Retinal pigment epithelial cell (primary cell): Measurements from ENCODE around the gene BDH1.

Source experiments
- DNase-seq: peaks from one replicate; pipeline ENCODE4 v3.0.0-alpha.2; 2010; ENCODE audit warnings: low read depth
- H3K4me3 ChIP-seq: 2 replicates; pipeline ENCODE4 v1.5.1; 2011; ENCODE audit warnings: mild to moderate bottlenecking, low read length, control low read depth, moderate library complexity
- TF ChIP-seq, protein P1 (sequence below): conservative IDR thresholded peaks from 2 replicates; pipeline ENCODE4 v1.5.1; 2011; ENCODE audit warnings: low read depth, low read length, control low read depth, inconsistent platforms

The BDH1 gene

DNA sequence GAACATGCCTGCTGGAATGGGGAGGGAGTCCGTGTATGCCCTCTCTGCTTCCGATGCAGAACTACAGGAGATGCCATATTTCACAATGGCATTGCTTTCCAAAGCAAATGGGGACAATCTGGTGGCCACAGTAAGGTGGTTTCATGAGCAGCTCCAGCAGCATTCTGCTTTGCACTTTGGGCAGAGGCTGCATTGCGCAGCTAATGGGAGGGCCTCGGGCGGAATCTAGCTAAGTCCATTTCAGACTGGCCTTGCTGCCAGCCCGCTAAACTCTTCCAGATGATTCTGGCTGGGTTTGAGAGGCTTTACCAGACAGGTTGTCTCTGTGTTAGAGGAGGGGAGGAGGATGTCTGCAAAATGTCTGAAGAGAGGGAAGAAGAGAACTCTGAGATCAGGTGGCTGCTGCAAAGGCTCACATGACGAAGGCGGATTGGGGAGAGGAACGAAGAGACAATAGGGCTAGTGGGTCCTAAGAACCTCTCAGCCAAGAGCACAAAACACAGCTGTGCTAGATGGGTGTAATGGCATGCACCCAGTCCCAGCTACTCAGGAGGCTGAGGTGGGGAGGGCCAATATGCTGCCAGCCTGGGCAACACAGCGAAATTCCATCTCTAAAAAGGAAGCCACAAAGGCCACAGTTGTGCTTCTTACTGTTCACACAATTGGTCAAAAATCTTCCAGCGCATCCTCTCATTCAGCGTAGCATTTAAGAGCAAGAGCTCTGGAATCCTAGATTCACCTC is 63.7 kb downstream of the BDH1 start:
- no peak overlapping the region for H3K4me3 ChIP-seq
- DNase-seq, result no peak
- TF ChIP-seq, protein P1, sequence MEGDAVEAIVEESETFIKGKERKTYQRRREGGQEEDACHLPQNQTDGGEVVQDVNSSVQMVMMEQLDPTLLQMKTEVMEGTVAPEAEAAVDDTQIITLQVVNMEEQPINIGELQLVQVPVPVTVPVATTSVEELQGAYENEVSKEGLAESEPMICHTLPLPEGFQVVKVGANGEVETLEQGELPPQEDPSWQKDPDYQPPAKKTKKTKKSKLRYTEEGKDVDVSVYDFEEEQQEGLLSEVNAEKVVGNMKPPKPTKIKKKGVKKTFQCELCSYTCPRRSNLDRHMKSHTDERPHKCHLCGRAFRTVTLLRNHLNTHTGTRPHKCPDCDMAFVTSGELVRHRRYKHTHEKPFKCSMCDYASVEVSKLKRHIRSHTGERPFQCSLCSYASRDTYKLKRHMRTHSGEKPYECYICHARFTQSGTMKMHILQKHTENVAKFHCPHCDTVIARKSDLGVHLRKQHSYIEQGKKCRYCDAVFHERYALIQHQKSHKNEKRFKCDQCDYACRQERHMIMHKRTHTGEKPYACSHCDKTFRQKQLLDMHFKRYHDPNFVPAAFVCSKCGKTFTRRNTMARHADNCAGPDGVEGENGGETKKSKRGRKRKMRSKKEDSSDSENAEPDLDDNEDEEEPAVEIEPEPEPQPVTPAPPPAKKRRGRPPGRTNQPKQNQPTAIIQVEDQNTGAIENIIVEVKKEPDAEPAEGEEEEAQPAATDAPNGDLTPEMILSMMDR, result no peak

- TF ChIP-seq, protein P1, result no peak
- DNase-seq, result no peak
- no peak overlapping the region for H3K4me3 ChIP-seq
These were observed 64.3 kb downstream of the BDH1 start for GRCh38 chr3:197491478-197491877.

DNA sequence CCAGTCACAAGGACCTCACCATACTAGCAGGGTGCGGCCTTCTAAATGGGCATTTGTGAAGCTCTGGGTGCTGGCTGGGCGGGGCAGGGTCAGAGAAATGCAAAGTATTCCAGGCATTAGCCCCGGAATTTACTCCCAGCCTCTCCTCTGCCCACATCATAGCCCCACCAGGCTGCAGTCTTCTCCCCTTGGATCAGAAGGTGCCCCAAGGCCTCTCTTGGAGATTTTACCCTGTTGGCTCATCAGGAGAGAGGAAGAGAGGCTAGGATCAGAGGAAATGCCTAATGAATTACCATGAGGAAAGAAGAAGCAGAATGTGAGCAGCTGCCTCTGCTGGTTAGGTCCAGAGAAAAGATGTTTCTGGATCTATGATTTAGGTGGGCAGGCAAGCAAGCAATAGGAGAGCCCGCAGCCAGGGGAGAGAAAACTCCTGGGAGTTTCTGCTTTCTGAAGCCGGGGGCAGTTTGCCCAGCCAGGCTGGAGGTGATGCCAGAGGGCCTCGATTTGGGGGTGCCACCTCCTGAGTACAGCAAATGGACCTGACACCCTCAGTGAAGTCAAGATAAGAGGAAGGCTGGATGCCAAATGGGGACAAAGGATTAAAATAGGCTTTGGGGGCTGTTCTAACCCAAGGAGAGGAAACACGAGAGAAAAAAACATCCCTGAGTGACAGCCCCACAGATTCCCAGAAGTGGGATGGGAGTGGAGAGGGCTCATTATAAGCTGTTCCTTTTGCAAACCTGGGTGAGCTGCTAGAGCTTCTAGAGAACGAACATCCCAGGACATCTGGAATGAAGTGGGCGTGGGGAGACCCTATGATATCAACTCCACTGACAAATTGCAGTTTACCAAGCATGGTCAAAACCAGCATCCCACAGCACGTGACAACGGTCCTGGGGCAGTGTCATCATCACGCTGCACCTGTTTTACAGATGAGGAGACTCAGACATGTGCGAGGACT is 65.4 kb downstream of the BDH1 start:
- no peak overlapping the region for H3K4me3 ChIP-seq
- TF ChIP-seq, protein P1, result peak; percentile 30
- DNase-seq, result peak; percentile 95

- H3K4me3 ChIP-seq, result no peak overlapping the region
- peak; percentile 95 for DNase-seq
- TF ChIP-seq, protein P1, result no peak
These were observed 67.8 kb downstream of the BDH1 start for GRCh38 chr3:197487911-197488391.

DNA sequence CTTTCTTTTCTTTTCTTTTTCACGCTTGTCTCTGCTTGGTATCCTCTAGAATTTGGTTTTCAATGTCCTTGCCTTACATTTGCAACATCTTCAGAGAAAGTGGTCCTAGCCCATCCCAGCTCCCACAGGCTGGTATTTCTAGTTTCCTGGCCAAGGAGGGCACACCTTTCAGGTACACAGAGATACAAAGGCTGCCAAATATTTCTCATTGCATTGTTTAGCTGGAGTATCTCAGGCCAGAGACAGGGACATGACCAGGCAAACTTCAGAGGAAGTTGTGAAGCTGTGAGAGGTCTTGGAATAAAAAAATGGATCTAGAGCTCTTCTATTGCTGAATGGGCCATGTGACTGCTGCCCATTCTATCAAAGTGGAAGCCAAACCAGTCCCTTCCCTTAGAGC is 68.9 kb downstream of the BDH1 start:
- no peak for DNase-seq
- no peak overlapping the region for H3K4me3 ChIP-seq
- TF ChIP-seq, protein P1, result no peak

DNA sequence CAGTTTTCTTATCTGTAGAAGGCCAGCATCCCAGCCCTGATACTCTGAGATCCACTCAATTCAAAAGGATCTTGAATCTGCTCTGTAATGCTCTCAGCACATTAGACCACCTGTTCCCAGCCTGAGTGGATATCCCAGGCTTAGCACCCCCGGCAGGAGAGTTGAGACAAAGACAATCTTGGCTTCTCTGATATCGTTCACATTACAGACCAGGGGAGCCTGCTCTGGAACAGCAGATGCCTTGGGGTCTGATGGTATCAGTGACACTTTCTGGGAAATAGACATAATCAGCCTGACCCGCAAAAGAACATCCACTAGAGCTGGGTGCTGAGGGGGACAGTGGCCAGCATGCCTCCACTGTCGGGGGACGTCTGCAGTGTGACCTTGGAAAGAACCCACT is 70.6 kb downstream of the BDH1 start:
- DNase-seq, result no peak
- no peak overlapping the region for H3K4me3 ChIP-seq
- TF ChIP-seq, protein P1, result no peak
